ENCODE measurements around the gene NACC1.

Gene NACC1

DNA sequence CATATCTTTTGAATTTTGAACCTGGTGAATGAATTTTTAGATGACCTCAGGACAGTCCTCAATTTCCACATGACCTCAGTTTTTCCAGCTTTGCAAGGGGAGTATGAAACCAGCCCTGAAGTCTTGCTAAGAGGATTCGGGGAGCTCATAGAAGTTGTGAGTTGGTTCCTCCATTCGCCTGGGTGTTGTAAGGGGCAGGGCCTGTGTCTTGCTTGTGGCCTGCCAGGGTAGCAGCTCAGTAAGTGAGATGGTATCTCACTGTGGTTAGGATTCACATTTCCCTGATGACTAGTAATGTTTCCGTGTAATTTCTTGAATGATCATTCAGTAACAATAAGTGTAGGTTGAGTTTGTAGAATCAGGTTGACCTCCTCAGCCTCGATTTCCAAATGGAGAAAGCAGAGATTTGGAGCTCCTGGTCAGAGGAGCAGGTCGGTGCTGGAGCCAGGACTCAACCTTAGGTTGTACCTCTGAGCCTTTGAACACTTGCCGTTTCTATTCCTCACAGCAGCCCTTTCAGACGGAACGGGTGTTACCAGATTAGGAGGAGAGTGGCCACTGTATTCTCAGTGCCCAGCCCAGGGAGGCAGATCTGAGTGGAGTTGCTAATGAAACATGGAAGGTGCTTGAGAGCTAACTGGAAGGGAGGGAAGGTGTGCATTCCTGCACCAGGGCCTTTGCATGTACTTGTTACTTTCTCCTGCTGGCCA is 14.6 kb downstream of the NACC1 start:
- TF ChIP-seq, protein P1, sequence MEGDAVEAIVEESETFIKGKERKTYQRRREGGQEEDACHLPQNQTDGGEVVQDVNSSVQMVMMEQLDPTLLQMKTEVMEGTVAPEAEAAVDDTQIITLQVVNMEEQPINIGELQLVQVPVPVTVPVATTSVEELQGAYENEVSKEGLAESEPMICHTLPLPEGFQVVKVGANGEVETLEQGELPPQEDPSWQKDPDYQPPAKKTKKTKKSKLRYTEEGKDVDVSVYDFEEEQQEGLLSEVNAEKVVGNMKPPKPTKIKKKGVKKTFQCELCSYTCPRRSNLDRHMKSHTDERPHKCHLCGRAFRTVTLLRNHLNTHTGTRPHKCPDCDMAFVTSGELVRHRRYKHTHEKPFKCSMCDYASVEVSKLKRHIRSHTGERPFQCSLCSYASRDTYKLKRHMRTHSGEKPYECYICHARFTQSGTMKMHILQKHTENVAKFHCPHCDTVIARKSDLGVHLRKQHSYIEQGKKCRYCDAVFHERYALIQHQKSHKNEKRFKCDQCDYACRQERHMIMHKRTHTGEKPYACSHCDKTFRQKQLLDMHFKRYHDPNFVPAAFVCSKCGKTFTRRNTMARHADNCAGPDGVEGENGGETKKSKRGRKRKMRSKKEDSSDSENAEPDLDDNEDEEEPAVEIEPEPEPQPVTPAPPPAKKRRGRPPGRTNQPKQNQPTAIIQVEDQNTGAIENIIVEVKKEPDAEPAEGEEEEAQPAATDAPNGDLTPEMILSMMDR (IDR thresholded peaks at IDR 0.05; ENCODE audit: extremely low read depth, missing control alignments): no peak
- DNase-seq (ENCODE audit: low spot score): no peak

DNA sequence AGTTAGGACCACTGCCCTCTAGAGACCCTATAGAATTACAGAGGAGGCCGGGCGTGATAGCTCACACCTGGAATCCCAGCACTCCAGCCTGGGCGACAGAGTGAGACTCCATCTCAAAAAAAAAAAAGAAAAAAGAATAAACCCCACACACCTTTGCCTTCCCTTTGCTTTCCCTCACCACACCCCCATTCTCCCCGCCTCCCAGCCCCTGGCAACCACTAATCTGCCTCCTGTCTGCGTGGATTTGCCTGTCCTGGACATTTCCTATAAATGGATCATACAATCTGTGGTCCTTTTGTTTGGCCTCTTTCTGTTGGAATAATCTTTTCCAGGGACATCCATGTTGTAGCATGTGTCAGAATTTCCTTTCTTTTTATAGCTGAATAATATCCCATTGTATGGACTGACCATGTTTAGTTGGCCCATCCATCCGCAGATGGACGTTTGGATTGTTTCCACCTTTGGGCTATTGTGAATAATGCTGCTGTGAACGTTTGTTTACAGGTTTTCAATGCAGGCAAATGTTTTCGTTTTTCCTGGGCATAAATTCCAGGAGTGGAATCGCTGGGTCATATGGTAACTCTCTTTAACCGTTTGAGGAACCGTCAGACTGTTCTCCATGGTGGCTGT is 15.3 kb downstream of the NACC1 start:
- DNase-seq (ENCODE audit: low spot score): no peak
- TF ChIP-seq, protein P1 (IDR thresholded peaks at IDR 0.05; ENCODE audit: extremely low read depth, missing control alignments): no peak

DNA sequence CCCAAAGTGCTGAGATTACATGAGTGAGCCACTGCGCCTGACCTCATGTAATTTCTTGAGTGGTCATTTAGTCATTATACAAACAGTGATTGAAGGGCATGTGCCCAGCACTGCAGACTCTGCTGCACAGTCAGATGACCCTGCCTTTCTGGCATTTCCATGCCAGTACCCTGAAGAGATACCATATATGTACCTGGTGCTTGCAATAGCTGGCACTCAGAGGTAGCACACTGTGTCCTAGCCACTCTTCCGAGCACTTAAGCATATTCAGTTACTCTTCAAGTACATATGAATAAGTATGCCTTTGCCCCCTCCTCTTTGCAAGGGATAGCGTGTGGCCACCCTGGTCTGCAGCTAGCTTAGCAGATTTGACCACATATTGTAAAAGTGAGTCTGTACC is 16.6 kb downstream of the NACC1 start:
- DNase-seq (ENCODE audit: low spot score): no peak
- TF ChIP-seq, protein P1 (IDR thresholded peaks at IDR 0.05; ENCODE audit: extremely low read depth, missing control alignments): no peak

DNA sequence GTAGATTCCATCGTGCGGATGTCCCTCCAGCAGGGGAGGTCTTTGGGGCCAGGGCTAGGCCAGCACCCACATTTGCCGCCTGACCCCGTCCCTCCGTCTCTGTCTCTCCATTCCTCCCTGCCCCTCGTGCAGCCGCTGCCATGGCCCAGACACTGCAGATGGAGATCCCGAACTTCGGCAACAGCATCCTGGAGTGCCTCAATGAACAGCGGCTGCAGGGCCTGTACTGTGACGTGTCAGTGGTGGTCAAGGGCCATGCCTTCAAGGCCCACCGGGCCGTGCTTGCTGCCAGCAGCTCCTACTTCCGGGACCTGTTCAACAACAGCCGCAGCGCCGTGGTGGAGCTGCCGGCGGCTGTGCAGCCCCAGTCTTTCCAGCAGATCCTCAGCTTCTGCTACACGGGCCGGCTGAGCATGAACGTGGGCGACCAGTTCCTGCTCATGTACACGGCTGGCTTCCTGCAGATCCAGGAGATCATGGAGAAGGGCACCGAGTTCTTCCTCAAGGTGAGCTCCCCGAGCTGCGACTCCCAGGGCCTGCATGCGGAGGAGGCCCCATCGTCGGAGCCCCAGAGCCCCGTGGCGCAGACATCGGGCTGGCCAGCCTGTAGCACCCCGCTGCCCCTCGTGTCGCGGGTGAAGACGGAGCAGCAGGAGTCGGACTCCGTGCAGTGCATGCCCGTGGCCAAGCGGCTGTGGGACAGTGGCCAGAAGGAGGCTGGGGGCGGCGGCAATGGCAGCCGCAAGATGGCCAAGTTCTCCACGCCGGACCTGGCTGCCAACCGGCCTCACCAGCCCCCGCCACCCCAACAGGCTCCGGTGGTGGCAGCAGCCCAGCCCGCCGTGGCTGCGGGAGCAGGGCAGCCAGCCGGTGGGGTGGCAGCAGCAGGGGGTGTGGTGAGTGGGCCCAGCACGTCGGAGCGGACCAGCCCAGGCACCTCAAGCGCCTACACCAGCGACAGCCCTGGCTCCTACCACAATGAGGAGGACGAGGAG is 17.3 kb downstream of the NACC1 start:
- TF ChIP-seq, protein P1 (IDR thresholded peaks at IDR 0.05; ENCODE audit: extremely low read depth, missing control alignments): no peak
- DNase-seq (ENCODE audit: low spot score): no peak

DNA sequence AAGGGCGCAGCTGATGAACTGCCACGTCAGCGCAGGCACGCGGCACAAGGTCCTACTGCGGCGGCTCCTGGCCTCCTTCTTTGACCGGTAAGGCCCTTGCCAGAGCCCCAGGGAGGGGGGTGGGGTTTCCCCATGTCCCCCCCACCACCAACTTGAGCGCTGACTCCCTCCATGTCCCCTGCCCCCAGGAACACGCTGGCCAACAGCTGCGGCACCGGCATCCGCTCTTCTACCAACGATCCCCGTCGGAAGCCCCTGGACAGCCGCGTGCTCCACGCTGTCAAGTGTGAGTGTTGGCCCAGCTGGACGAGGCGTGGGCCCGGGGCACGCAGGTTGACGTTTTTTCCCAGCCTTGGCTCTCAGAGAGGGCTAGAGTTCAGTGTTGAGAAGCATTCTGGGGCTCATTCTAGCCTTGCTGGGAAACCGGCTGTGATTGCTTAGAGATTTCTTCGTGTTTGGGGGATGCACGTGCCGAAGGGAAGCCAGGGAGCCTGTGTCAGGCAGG is 19.3 kb downstream of the NACC1 start:
- TF ChIP-seq, protein P1 (IDR thresholded peaks at IDR 0.05; ENCODE audit: extremely low read depth, missing control alignments): no peak
- DNase-seq (ENCODE audit: low spot score): no peak

DNA sequence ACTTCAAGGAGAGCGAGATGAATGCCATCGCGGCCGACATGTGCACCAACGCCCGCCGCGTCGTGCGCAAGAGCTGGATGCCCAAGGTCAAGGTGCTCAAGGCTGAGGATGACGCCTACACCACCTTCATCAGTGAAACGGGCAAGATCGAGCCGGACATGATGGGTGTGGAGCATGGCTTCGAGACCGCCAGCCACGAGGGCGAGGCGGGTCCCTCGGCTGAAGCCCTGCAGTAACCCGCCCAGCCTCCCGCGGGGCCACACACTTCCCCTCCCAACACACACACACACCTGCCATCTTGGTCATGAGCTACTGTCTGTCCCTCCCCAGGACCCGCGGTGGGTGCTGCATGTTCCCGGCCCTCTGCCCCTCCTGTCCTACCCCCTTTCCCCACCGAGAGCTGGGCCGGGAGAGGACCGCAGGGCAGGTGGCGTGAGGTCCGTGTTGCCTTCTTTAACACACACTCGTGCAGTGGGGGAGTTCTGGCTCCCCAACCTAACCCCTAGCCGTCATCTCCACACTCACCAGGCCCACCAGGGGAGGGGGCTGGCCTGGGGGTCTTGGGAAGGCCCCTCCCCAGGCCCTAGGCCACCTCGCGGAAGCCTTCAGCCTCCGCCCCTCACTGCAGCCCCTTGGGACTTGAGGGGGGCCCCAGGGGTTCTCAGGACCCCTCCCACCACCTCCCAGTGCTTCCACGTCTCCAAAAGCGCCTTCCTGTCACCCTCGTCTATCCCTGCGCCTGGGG is 20.3 kb downstream of the NACC1 start:
- no peak for DNase-seq (ENCODE audit: low spot score)
- TF ChIP-seq, protein P1 (IDR thresholded peaks at IDR 0.05; ENCODE audit: extremely low read depth, missing control alignments): no peak
